Central memory CD8-positive, alpha-beta T cell (primary cell): ENCODE results near the gene LARP4B.

Source experiments
- ATAC-seq: fragments of 150-1000 bp; cut with Tn5 transposase; replicated peaks from 2 replicates; pipeline ENCODE4 v1.10.0; 2022; ENCODE audit warnings: mild to moderate bottlenecking, moderate FRiP score, moderate number of reproducible peaks; ENCODE audit not compliant: poor library complexity, severe bottlenecking; ENCODE audit errors: extremely low read depth
- DNase-seq, 2 donors: peaks; one replicate each; pipeline ENCODE4 v3.0.0; 2021; ENCODE audit warnings: low spot score in 2 of 2
- H3K27ac Mint-ChIP-seq: one replicate; pipeline ENCODE4 v1.8.0; 2022; ENCODE audit warnings: low read depth, mild to moderate bottlenecking, moderate library complexity, mixed read lengths
- H3K27me3 Mint-ChIP-seq: one replicate; pipeline ENCODE4 v1.8.0; 2022; ENCODE audit warnings: mixed read lengths
- H3K36me3 Mint-ChIP-seq: one replicate; pipeline ENCODE4 v1.8.0; 2022; ENCODE audit warnings: mild to moderate bottlenecking, moderate library complexity, mixed read lengths; ENCODE audit not compliant: insufficient read depth
- H3K4me1 Mint-ChIP-seq: one replicate; pipeline ENCODE4 v1.8.0; 2022; ENCODE audit warnings: mixed read lengths
- H3K4me3 Mint-ChIP-seq: one replicate; pipeline ENCODE4 v1.8.0; 2022; ENCODE audit warnings: mild to moderate bottlenecking, moderate library complexity, mixed read lengths
- H3K9me3 Mint-ChIP-seq: one replicate; pipeline ENCODE4 v1.8.0; 2022; ENCODE audit warnings: mixed read lengths

Gene LARP4B

GRCh38 chr10:931326-932318, at the start of gene LARP4B:
Gene LARP4B (minus strand): TSS chr10:931705. CDS start chr10:885721, 45,984 bp downstream.
- ATAC-seq (peak; percentile 96), DNase-seq (peak; percentile 95)
- Mint-ChIP-seq H3K4me3 (peak within 1 kb of the TSS; percentile 88), H3K4me1 (peaks cover 28% of the 10 kb centered on the region), H3K36me3 (peaks cover 11% of the 10 kb centered on the region), H3K27ac (peak within 1 kb of the TSS; percentile 87), H3K9me3 (no peaks in the 10 kb centered on the region), H3K27me3 (no peaks in the 10 kb centered on the region)

- DNase-seq (no peak), ATAC-seq (no peak)
- H3K27me3 Mint-ChIP-seq = no peaks in the 10 kb centered on the region
- H3K4me1 Mint-ChIP-seq = no peaks in the 10 kb centered on the region
- no peaks in the 10 kb centered on the region for H3K36me3 Mint-ChIP-seq
- no peak overlapping the region for H3K27ac Mint-ChIP-seq
- peaks cover 8% of the 10 kb centered on the region for H3K9me3 Mint-ChIP-seq
- H3K4me3 Mint-ChIP-seq = no peak overlapping the region
These were observed 49.1 kb upstream of the LARP4B start for GRCh38 chr10:980468-981093.

GRCh38 chr10:978826-979421, 47.4 kb upstream of the LARP4B start:
- Mint-ChIP-seq H3K9me3 (peaks cover 8% of the 10 kb centered on the region), H3K4me1 (no peaks in the 10 kb centered on the region), H3K27ac (no peak overlapping the region), H3K36me3 (no peaks in the 10 kb centered on the region), H3K27me3 (no peaks in the 10 kb centered on the region), H3K4me3 (no peak overlapping the region)
- no peak for DNase-seq
- ATAC-seq = no peak

- Mint-ChIP-seq H3K4me3 (no peak overlapping the region), H3K4me1 (no peaks in the 10 kb centered on the region), H3K27ac (no peak overlapping the region), H3K27me3 (no peaks in the 10 kb centered on the region), H3K36me3 (peaks cover 2% of the 10 kb centered on the region), H3K9me3 (peaks cover 8% of the 10 kb centered on the region)
- no peak for DNase-seq
- ATAC-seq = no peak
These were observed 44.8 kb upstream of the LARP4B start for GRCh38 chr10:976316-976715.

- H3K4me3 Mint-ChIP-seq = no peak overlapping the region
- ATAC-seq = no peak
- H3K27ac Mint-ChIP-seq = no peak overlapping the region
- H3K27me3 Mint-ChIP-seq = peaks cover 6% of the 10 kb centered on the region
- H3K36me3 Mint-ChIP-seq = peaks cover 2% of the 10 kb centered on the region
- H3K4me1 Mint-ChIP-seq = no peaks in the 10 kb centered on the region
- DNase-seq = no peak
- peaks cover 8% of the 10 kb centered on the region for H3K9me3 Mint-ChIP-seq
These were observed 43.2 kb upstream of the LARP4B start for GRCh38 chr10:974785-975074.

GRCh38 chr10:974038-974784, 42.7 kb upstream of the LARP4B start:
- Mint-ChIP-seq H3K9me3 (peaks cover 6% of the 10 kb centered on the region), H3K27me3 (peaks cover 12% of the 10 kb centered on the region), H3K36me3 (peaks cover 2% of the 10 kb centered on the region), H3K27ac (no peak overlapping the region), H3K4me3 (no peak overlapping the region), H3K4me1 (no peaks in the 10 kb centered on the region)
- no peak for ATAC-seq
- DNase-seq = no peak

GRCh38 chr10:972763-973162, 41.3 kb upstream of the LARP4B start:
- Mint-ChIP-seq H3K27me3 (peaks cover 24% of the 10 kb centered on the region), H3K36me3 (peaks cover 2% of the 10 kb centered on the region), H3K4me1 (no peaks in the 10 kb centered on the region), H3K4me3 (no peak overlapping the region), H3K9me3 (no peaks in the 10 kb centered on the region), H3K27ac (no peak overlapping the region)
- ATAC-seq (no peak), DNase-seq (no peak)

GRCh38 chr10:971613-972012, 40.1 kb upstream of the LARP4B start:
- Mint-ChIP-seq H3K36me3 (peaks cover 2% of the 10 kb centered on the region), H3K27me3 (peaks cover 32% of the 10 kb centered on the region), H3K9me3 (no peaks in the 10 kb centered on the region), H3K4me1 (no peaks in the 10 kb centered on the region), H3K27ac (no peak overlapping the region), H3K4me3 (no peak overlapping the region)
- ATAC-seq (no peak), DNase-seq (no peak)

- Mint-ChIP-seq H3K4me3 (no peak overlapping the region), H3K36me3 (peaks cover 2% of the 10 kb centered on the region), H3K27ac (no peak overlapping the region), H3K9me3 (no peaks in the 10 kb centered on the region), H3K27me3 (peaks cover 36% of the 10 kb centered on the region), H3K4me1 (no peaks in the 10 kb centered on the region)
- ATAC-seq (no peak), DNase-seq (no peak)
These were observed 39.6 kb upstream of the LARP4B start for GRCh38 chr10:971150-971542.

GRCh38 chr10:970311-971149, 39.0 kb upstream of the LARP4B start:
- Mint-ChIP-seq H3K9me3 (no peaks in the 10 kb centered on the region), H3K4me3 (no peak overlapping the region), H3K27me3 (peaks cover 42% of the 10 kb centered on the region), H3K27ac (no peak overlapping the region), H3K4me1 (no peaks in the 10 kb centered on the region), H3K36me3 (peaks cover 2% of the 10 kb centered on the region)
- DNase-seq (no peak), ATAC-seq (no peak)

- H3K4me3 Mint-ChIP-seq = no peak overlapping the region
- H3K9me3 Mint-ChIP-seq = no peaks in the 10 kb centered on the region
- H3K27ac Mint-ChIP-seq = no peak overlapping the region
- H3K4me1 Mint-ChIP-seq = no peaks in the 10 kb centered on the region
- DNase-seq (no peak), ATAC-seq (no peak)
- peaks cover 2% of the 10 kb centered on the region for H3K36me3 Mint-ChIP-seq
- H3K27me3 Mint-ChIP-seq = peaks cover 45% of the 10 kb centered on the region
These were observed 38.1 kb upstream of the LARP4B start for GRCh38 chr10:969473-970150.
